Stimulated activated effector memory CD8-positive, alpha-beta T cell treated with anti-CD3 and anti-CD28 coated beads, Interleukin-12 subunit alpha, Interleukin-12 subunit beta, amount 100 ng/mL, for 72 hours (primary cell): Measurements from ENCODE around the gene IFI44L.

Source experiments
- ATAC-seq: fragments of 150-1000 bp; cut with Tn5 transposase; 2 replicates; pipeline ENCODE4 v1.10.0; 2021
- DNase-seq, 2 donors: peaks; one replicate each; pipeline ENCODE4 v3.0.0; 2021 to 2022; ENCODE audit warnings: low spot score in 2 of 2
- H3K27ac Mint-ChIP-seq: one replicate; pipeline ENCODE4 v1.8.0; 2022; ENCODE audit warnings: mild to moderate bottlenecking, mixed read lengths
- H3K36me3 Mint-ChIP-seq: one replicate; pipeline ENCODE4 v1.8.0; 2022; ENCODE audit warnings: mild to moderate bottlenecking, mixed read lengths
- H3K4me1 Mint-ChIP-seq: one replicate; pipeline ENCODE4 v1.8.0; 2022; ENCODE audit warnings: mixed read lengths
- H3K4me3 Mint-ChIP-seq: one replicate; pipeline ENCODE4 v1.8.0; 2022; ENCODE audit warnings: mild to moderate bottlenecking, mixed read lengths
- H3K9me3 Mint-ChIP-seq: one replicate; pipeline ENCODE4 v1.8.0; 2022; ENCODE audit warnings: mixed read lengths

Gene IFI44L

DNA sequence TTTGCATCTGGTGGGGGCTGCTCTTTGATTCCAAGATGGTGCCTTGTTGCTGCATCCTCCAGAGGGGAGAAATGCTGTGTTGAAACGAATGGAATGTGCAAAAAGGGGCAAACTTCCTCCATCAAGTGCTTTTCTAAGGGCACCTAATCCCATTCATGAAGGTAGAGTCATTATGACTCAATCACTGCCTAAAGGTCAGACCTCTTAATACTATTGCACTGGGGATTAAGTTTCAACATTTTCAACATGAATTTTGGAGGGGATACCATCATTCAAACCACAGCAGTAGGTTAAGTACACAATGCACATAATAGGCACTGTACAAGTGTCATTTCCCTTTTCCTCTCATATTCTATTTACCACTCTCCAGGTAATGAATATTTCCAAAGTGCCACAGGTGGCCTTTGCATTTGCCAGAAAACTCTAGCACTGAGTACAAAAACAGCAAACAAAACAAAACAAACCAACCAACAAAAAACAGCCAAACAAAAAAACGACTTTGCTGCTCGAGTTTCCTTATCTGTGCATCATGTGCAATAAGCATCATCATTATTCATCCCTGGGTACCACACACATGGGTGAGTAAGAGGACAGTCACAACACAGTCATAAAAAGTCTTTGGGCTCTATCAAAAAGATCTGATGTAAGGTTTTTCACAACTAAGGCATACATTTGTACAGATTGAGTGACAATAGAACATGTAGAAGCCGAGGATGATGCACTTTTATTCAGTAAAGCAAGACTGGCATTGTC lies 71.9 kb downstream of the IFI44L start:
- Mint-ChIP-seq H3K9me3 (no peaks in the 10 kb centered on the region), H3K27ac (no peak overlapping the region), H3K4me1 (no peaks in the 10 kb centered on the region), H3K36me3 (no peaks in the 10 kb centered on the region), H3K4me3 (no peak overlapping the region)
- peak; percentile 92 for ATAC-seq
- DNase-seq: no peak
